HL-60 (cell line): ENCODE results near the gene TH.

Experiments
- DNase-seq, 2 experiments: peaks; one replicate each; pipeline ENCODE4 v3.0.0-alpha.2; 2010 to 2020; ENCODE audit warnings: low read depth in 1 of 2, low spot score in 1 of 2
- H3K27ac ChIP-seq: fragments of 250-450 bp; sonication (Bioruptor Pico); replicated peaks from 2 replicates; pipeline ENCODE4 v1.5.1; 2020; ENCODE audit warnings: mild to moderate bottlenecking, moderate library complexity
- H3K27me3 ChIP-seq: fragments of 250-450 bp; sonication (Bioruptor Pico); 2 replicates; pipeline ENCODE4 v1.5.1; 2021; ENCODE audit warnings: mild to moderate bottlenecking, moderate library complexity; ENCODE audit not compliant: insufficient read depth, poor library complexity, severe bottlenecking
- H3K4me3 ChIP-seq: replicated peaks from 2 replicates; pipeline ENCODE4 v1.5.1; 2011; ENCODE audit warnings: mild to moderate bottlenecking, control low read depth, low read length; ENCODE audit not compliant: insufficient read depth
- CTCF ChIP-seq: IDR thresholded peaks from one replicate; pipeline ENCODE4 v1.5.1; 2011; ENCODE audit warnings: low read length, control low read depth, inconsistent platforms; ENCODE audit not compliant: insufficient read depth
- GABPA ChIP-seq: IDR thresholded peaks from 2 replicates; pipeline ENCODE4 v1.6.1; 2012; ENCODE audit warnings: low read depth
- POLR2AphosphoS5 ChIP-seq: IDR thresholded peaks from 2 replicates; pipeline ENCODE4 v1.6.1; 2012; ENCODE audit warnings: low read depth
- REST ChIP-seq: IDR thresholded peaks from 2 replicates; pipeline ENCODE4 v1.6.1; 2012; ENCODE audit warnings: low read depth; ENCODE audit not compliant: insufficient replicate concordance
- SPI1 ChIP-seq: IDR thresholded peaks from 2 replicates; pipeline ENCODE4 v1.6.1; 2012; ENCODE audit warnings: low read depth, mild to moderate bottlenecking, borderline replicate concordance

TH gene

GRCh38 chr11:2200957-2201519, 29.4 kb upstream of the TH start:
- Histone ChIP-seq H3K27ac (no peak overlapping the region), H3K27me3 (no peaks in the 10 kb centered on the region), H3K4me3 (no peak overlapping the region)
- DNase-seq: no peak
- no peak for TF ChIP-seq REST
- TF ChIP-seq CTCF: no peak
- TF ChIP-seq POLR2AphosphoS5: no peak
- TF ChIP-seq GABPA: no peak
- TF ChIP-seq SPI1: no peak

- no peaks in the 10 kb centered on the region for H3K27me3 ChIP-seq
- TF ChIP-seq CTCF (no peak), GABPA (no peak), REST (no peak), POLR2AphosphoS5 (no peak), SPI1 (no peak)
- DNase-seq: no peak
These were observed 28.9 kb upstream of the TH start for GRCh38 chr11:2200536-2200935.

GRCh38 chr11:2199466-2200341, 28.1 kb upstream of the TH start:
- TF ChIP-seq GABPA (no peak), SPI1 (no peak), CTCF (no peak), POLR2AphosphoS5 (no peak), REST (no peak)
- H3K4me3 ChIP-seq: no peak overlapping the region
- DNase-seq: no peak
- no peaks in the 10 kb centered on the region for H3K27me3 ChIP-seq
- no peak overlapping the region for H3K27ac ChIP-seq

More at GRCh38 chr11:2200536-2200935, 28.9 kb upstream of the TH start:
- Histone ChIP-seq H3K27ac (no peak overlapping the region), H3K4me3 (no peak overlapping the region)
